ENCODE measurements around the gene ZFR.

- TF ChIP-seq EZH2phosphoT487 (conservative IDR thresholded peaks at IDR 0.05; ENCODE audit: low read length): no peak
- no peak for TF ChIP-seq CTCF (IDR thresholded peaks at IDR 0.05; ENCODE audit: insufficient read depth, low read length, poor library complexity, severe bottlenecking)
Observed at GRCh38 chr5:32346869-32347268, 97.7 kb downstream of the ZFR start.
